GM12801 (cell line): ENCODE results near the gene B3GAT3.

Source experiments
- CTCF ChIP-seq: IDR thresholded peaks from one replicate; pipeline ENCODE4 v1.5.1; 2011; ENCODE audit warnings: control low read depth; ENCODE audit not compliant: insufficient read length; ENCODE audit errors: extremely low read depth

B3GAT3 gene

DNA sequence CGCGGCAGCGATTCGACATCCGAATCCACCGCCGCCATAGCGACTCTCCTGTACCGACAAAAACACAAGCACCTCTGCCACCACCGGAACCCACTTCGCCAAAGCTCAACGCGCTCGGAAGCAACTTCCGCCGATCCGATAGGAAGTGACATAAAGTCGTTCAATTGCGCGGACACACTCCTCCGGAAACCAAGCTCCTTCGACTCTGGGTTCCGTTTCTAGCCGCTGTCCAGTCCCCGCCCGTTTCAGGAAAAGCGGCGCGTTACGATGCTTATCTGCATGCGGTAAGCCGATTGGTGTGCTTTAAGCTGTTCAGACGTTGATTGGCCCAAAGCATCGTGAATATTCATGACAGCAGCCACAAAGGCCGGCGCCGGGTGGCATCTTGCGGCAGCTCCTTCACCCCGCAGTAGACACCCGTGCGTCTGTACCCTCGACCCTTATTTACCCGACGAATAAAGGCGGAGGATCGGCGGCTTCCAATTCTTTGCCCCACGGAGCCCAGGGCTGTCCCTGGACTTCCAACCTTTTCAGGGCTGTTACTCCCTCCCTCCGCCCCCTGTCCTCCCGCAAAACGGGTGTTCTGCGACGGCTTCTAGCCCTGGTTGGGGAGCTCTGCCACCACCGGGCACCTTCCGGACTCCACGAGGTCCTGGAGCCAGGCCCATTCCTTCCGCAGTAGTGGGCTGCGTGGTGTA is 30.2 kb downstream of the B3GAT3 start, which contains the start of gene TUT1:
TUT1 (minus strand) TSS at position 76 of the 698 bp plus-strand sequence; CDS start at position 38, 38 bp downstream.
- no peak for TF ChIP-seq CTCF

DNA sequence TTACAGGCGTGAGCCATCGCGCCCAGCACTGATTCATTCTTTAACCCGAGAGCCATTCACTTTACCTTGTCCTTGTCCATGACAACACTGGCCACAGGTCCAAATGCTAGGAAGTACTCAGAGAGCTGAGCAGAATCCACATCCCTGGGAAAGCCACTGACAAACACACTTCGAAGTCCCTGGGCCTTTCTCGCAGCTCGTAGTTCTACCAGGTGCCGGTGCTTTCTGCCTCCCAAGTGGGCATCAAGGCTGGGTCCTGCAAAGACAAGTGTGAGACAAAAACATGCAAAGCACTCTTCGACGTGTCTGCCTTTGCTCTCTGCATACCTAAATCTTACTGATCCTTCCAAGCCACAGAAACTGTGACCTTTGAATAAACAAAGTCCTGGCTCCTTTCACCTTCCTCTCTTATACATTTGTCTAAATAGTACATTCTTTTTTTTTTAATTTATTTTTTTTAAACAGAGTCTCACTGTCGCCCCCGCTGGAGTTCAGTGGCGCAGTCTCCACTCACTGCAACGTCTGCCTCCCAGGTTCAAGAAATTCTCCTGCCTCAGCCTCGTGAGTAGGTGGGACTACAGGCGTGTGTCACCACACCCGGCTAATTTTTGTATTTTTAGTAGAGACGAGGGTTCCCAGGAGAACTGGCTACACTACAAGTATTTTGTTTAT is 32.7 kb downstream of the B3GAT3 start:
- no peak for TF ChIP-seq CTCF

GRCh38 chr11:62580959-62581715 is 40.6 kb downstream of the B3GAT3 start:
- TF ChIP-seq CTCF, result no peak

DNA sequence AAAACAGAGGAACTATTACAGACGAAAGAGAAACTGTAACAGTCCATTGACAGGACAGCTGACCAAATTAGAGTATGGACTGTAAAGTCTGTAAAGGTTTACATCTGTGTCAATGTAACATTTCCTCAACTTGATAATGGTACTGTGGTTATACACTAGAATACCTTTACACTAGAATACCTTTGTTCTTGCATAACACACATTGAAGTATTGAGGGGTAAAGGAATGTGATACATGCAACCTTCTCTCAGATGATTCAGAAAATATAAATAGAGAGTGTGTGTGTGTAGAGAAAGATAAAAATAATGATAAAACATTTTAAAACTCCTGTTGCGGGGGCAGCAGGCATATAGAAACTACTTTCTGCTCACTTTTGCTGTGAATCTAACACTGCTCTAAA is 42.5 kb downstream of the B3GAT3 start:
- no peak for TF ChIP-seq CTCF

- TF ChIP-seq CTCF, result no peak
These were observed 43.2 kb downstream of the B3GAT3 start for GRCh38 chr11:62578541-62578940.

- TF ChIP-seq CTCF, result no peak
These were observed 44.6 kb downstream of the B3GAT3 start for GRCh38 chr11:62577046-62577714.

DNA sequence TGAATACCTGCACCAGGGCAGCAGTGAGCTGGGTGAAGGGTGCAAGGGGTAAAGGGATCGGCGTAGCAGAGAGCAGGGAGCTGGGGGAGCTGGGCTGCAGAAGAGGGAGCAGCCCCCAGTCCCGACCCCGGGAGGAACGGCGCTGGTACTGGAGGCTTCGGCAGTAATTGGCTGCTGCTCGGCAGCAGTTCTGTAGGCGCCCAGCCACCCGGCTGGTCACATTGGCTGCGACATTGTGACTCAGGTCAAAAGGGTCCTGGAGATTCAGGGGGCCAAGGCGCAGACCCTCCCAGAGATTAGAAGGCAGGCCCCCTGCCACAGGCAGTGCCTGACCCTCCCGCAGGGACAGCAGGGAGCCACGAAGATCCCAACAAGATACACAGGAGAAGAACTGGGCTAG is 45.9 kb downstream of the B3GAT3 start:
- no peak for TF ChIP-seq CTCF
